Testis (tissue), 2 donors: ENCODE results near the gene HELB.

Experiments used
- POLR2A ChIP-seq: fragments of 450-650 bp; IDR thresholded peaks from one replicate; pipeline ENCODE4 v1.6.1; 2017; ENCODE audit warnings: antibody characterized with exemption, mild to moderate bottlenecking, moderate library complexity
- TF ChIP-seq, protein P1 (sequence below), 3 experiments: fragments of 450-650 bp in 2 of 3; fragments of 200-600 bp in 1 of 3; sonication (generic) in 1 of 3; IDR thresholded peaks; one replicate each; pipeline ENCODE4 v1.5.1; 2016 to 2019; ENCODE audit warnings: antibody characterized with exemption in 3 of 3, mild to moderate bottlenecking in 2 of 3, moderate library complexity in 1 of 3

DNA sequence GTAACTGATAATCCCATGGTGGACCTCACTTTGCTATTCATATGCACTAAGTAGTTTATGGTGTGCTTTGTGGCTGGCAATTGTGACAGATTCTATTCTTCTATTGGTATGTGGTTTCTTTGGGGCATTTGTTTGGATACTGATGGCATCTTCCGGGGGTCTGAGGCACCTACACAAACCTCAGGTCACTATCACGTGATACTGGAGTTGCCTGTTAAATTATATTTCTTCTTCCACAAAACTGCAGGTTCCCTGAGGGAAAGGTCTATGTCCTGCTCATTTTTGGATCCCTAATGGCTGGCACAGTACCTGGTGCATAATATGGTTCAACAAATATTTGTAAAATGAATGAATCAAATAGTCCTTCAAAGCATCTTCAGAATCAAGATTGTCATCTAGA, 49.5 kb upstream of the HELB start:
- TF ChIP-seq, protein P1, sequence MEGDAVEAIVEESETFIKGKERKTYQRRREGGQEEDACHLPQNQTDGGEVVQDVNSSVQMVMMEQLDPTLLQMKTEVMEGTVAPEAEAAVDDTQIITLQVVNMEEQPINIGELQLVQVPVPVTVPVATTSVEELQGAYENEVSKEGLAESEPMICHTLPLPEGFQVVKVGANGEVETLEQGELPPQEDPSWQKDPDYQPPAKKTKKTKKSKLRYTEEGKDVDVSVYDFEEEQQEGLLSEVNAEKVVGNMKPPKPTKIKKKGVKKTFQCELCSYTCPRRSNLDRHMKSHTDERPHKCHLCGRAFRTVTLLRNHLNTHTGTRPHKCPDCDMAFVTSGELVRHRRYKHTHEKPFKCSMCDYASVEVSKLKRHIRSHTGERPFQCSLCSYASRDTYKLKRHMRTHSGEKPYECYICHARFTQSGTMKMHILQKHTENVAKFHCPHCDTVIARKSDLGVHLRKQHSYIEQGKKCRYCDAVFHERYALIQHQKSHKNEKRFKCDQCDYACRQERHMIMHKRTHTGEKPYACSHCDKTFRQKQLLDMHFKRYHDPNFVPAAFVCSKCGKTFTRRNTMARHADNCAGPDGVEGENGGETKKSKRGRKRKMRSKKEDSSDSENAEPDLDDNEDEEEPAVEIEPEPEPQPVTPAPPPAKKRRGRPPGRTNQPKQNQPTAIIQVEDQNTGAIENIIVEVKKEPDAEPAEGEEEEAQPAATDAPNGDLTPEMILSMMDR (IDR thresholded peaks at IDR 0.05): no peak
- no peak for TF ChIP-seq POLR2A
